Cortex of kidney (tissue), 1 donor: Measurements from ENCODE around the gene KRTAP4-9.
"Not testable (repeated sequence)": the region's sequence is repeated elsewhere in the genome, so short reads cannot be mapped to it uniquely, and the experiment has no call there.

Source experiments
- DNase-seq: peaks from one replicate; lab custom pipeline; 2025; lab: John Stamatoyannopoulos, UW

The KRTAP4-9 gene

DNA sequence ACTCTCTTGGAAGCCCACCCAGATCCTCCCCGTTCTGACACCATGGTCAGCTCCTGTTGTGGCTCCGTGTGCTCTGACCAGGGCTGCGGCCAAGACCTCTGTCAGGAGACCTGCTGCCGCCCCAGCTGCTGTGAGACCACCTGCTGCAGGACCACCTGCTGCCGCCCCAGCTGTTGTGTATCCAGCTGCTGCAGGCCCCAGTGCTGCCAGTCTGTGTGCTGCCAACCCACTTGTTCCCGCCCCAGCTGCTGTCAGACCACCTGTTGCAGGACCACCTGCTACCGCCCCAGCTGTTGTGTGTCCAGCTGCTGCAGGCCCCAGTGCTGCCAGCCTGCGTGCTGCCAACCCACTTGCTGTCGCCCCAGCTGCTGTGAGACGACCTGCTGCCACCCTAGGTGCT lies at the start of gene KRTAP4-9:
Gene KRTAP4-9 (plus strand): TSS at position 43 of the 400 bp plus-strand sequence. CDS start 0 bp downstream, at position 43.
- not testable (repeated sequence) for DNase-seq

GRCh38 chr17:41057547-41057946 lies 47.6 kb upstream of the KRTAP4-9 start:
- no peak for DNase-seq

DNA sequence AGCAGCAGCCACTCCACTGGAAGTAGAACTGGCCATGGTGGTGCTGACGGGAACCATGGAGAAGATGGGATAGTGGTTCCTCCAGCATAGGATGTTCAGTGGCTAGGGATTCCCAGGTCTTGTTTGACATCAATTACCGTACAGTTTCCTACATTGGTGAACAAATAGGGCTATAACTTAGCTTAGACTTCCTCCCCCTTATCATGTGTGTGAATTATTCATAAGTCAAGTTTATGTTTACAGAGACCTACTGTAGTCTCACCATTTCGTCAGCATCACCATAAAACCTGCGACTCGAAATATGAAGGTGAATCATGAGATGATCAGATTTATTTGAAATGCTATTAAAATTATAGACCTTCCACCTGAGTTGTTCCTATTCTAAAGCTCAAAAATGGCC lies 46.4 kb upstream of the KRTAP4-9 start:
- DNase-seq = no peak

- not testable (repeated sequence) for DNase-seq
Observed at GRCh38 chr17:41059276-41060051, 45.7 kb upstream of the KRTAP4-9 start.

DNA sequence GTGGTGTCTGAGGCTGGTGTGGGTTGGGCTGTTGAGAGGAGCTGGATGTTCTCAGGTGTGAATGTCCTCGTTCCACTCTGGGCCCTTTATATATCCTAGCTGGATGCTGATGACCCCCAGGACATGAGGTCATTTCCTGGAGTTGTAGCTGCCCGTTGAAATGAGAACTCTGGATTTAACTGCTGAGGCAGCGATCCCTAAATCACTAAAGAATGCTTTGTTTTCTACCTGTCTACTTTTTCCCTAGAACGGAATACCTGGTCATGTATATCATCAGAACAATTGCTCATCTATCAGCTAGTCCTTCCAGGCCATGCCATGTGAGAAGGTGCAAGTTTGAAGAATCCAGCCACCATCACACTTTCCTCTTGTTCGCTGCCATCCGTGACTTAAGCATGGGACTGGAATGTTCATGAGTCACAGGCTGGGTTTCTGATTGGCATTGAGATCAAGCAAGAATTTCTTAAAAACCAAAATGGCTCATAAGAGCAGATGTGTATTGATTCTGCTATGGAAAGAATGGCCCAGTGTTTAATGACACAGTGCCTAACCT lies 45.1 kb upstream of the KRTAP4-9 start, which contains the start of gene KRTAP2-3:
Gene KRTAP2-3 (minus strand): TSS at position 63 of the 553 bp plus-strand sequence. CDS start 64 bp downstream, outside the sequence.
- no peak for DNase-seq

- no peak for DNase-seq
Observed at GRCh38 chr17:41061964-41062363, 43.2 kb upstream of the KRTAP4-9 start.

DNA sequence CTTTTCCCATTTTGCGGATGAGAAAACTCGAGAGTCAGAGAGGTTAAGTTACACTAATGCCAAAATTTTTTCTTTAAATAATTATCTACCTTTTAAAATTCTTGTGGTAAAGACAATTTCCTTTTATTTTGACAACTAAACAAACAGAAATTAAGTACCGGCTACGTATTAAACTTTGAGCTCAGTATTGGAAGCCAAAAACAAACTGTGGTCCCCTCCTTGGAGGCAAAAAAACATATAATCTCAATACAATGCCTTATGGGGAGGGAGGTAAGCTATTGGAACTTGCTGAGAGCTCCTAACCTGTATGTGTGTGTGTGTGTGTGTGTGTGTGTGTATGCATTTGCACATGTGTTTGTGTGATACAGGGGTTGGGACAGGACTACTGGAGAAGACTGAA lies 41.7 kb upstream of the KRTAP4-9 start:
- no peak for DNase-seq

DNA sequence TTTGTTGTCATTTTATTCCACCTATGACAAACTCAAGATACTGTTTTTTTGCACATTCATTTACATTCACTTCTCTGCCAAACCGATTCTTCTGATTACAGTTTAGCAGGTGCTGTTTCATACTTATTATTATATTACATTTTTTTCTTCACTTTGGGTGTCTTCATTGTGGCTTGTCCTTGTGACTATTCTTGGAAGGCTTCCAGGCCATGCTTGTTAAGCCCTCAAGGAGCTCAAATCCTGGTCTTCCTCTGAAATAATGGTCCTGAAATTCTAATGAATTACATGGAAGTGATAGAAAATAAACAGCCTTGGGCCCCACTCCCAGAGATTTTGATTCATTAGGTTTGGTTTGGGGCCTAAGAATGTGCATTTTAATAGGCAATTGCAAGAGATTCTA lies 40.9 kb upstream of the KRTAP4-9 start:
- DNase-seq = no peak

GRCh38 chr17:41065016-41065689 lies 40.0 kb upstream of the KRTAP4-9 start:
- not testable (repeated sequence) for DNase-seq

GRCh38 chr17:41065829-41066624 lies 39.2 kb upstream of the KRTAP4-9 start, which contains the start of gene KRTAP2-4:
TSS of gene KRTAP2-4 (minus strand) at chr17:41065879. CDS start at chr17:41065845, 34 bp downstream.
- DNase-seq = no peak

DNA sequence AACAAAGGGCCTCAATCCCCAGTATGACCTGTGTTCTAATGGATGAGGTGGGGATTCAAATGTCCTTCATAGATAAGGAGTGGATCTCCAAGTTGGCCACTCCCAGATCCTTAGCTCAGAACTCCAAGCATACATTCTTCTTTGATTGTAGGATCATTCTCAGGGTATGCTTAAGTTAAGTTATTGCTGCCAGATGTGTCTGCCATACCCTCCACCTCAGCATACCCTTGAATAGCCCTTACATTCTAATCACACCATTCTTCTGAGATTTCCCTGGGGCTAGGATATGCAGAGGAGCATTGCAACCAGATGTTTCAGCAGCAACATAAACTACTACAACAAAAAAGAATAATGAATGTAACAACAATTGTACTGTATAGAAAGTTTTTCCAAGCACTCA lies 37.9 kb upstream of the KRTAP4-9 start:
- DNase-seq = no peak

DNA sequence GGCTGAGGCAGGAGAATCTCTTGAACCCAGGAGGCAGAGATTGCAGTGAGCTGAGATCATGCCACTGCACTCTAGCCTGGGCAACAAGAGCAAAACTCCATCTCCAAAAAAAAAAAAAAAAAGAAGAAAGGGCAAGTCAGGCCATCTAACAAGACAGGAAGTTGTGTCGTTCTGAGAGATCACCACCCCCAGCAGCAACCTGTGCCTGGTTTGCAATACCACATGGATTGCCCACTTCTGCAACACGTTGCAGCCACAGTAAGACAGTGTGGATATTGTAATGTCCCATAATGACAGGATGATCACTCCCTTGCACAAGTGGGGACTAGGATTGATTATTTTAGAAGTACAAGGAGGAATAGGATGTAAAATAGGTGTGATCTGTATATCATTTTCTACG lies 36.2 kb upstream of the KRTAP4-9 start:
- no peak for DNase-seq

DNA sequence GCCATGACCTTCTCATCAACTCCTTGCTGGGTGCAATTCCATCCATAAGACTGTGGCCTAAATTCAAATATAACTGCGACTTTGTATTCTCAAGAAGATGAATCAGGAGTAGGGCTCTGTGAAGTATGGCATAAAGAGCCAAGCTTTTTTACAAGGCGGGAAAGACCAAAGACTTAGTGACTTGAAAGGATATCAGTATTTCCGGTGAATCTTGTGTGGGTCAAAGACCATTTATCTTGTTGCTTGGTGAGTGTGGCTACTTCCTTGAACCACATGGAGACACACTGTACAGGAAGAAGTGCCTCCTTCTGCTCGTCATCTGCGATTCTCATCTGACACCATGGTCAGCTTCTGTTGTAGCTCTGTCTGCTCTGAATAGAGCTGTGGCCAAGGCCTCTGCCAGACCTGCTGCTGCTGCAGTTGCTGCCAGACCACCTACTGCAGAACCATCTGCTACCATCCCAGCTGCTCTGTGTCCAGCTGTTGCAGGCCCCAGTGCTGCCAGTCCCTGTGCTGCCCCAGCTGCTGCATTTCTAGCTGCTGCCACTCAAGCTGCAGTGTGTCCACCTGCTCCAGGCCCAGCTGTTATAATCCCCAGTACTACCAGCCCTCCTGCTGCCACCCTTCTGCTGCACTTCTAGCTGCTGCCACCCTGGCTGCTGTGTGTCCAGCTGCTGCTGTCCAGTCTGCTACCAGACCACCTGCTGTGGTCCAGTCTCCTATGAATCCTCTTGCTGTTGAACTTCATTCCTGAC lies 33.4 kb upstream of the KRTAP4-9 start:
- DNase-seq = no peak

DNA sequence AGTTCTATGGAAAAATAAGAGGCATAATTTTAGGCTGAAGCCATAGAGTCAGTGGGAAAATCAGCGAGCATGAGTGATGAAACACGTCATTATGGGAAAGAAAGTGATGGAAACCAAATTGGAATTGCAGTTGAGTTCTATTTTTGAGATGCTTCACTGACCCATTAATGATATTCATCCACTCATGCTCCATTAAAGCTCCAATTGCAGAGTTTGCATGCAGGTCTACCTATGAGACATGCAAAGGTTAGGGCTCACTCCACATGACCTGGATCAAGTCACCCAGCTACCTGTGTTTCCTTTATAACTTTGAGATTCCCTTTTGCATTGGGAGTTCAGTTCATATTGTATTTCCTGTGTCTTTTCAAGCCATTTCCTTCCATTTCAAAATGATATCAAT lies 31.5 kb upstream of the KRTAP4-9 start:
- no peak for DNase-seq

DNA sequence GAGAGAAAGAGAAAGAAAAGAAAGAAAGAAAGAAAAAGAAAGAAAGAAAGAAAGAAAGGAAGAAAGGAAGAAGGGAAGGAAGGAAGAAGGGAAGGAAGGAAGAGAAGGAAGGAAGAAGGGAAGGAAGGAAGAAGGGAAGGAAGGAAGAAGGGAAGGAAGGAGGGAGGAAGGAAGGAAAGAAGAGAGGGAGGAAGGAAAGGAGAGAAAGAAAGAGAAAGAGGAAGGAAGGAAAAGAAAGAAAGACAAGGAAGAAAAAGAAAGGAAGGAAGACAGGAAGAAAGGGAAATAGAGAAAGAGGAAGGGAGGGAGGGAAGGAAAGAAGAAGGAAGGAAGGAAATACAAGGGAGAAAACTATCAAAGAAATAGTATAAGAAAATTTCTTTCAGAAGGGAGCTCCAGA lies 28.4 kb upstream of the KRTAP4-9 start:
- DNase-seq = no peak

GRCh38 chr17:41082626-41083025 lies 22.6 kb upstream of the KRTAP4-9 start:
- no peak for DNase-seq

DNA sequence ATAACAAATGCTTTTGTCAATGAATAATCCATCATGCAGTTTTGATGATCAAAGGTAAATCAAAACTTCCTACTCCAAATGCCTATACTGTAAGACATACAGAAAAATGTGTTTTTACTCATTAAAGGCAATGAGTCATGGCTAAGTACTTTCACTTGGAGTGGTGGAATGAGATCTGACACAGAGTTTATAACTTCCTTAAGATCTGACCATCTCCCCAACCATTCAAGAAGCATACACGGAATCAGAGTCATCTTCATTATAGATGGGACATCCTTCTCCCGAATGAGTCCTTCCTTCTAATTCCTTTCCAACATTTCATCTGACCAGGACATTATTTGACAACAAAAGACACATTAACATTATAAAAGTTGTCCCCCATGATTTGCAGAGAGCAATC lies 21.8 kb upstream of the KRTAP4-9 start:
- DNase-seq = not testable (repeated sequence)

- DNase-seq = not testable (repeated sequence)
Observed at GRCh38 chr17:41084100-41084856, 20.9 kb upstream of the KRTAP4-9 start, which contains the start of gene KRTAP4-7. TSS of gene KRTAP4-7 (plus strand) at chr17:41084150. CDS start at chr17:41084207, 57 bp downstream.

GRCh38 chr17:41088760-41089352 lies 16.3 kb upstream of the KRTAP4-9 start:
- not testable (repeated sequence) for DNase-seq

- no peak for DNase-seq
Observed at GRCh38 chr17:41096055-41096454, 9.1 kb upstream of the KRTAP4-9 start.
